Kidney (tissue), 14 donors: ENCODE data around the gene SLC29A1. TPM values are rescaled to one million over a fixed set of nuclear protein-coding genes. Genes with fewer than 3 reads are reported as not detected.

Experiments used
- DNase-seq, 5 donors: peaks; one replicate each; pipeline ENCODE4 v3.0.0-alpha.2; 2013 to 2020
- FAIRE-seq: peaks from 2 replicates; lab custom pipeline; 2012; peaks lifted over from hg19 to GRCh38; lab: Jason Lieb, UNC
- H3K27ac ChIP-seq, 2 donors: one replicate each; pipeline ENCODE4 v1.7.0; 2013; ENCODE audit warnings: low read depth in 2 of 2, low read length in 2 of 2, inconsistent platforms in 1 of 2
- H3K27me3 ChIP-seq: one replicate; pipeline ENCODE4 v1.7.1; 2013; ENCODE audit warnings: low read length, inconsistent platforms; ENCODE audit not compliant: control insufficient read depth, insufficient read depth
- H3K36me3 ChIP-seq, 3 donors: one replicate each; pipeline versions ENCODE4 v1.7.0 to v1.7.1; 2013; ENCODE audit warnings: low read length in 3 of 3, control low read depth in 1 of 3, inconsistent platforms in 1 of 3; ENCODE audit not compliant: insufficient read depth in 3 of 3, control insufficient read depth in 2 of 3
- H3K4me1 ChIP-seq, 3 donors: one replicate each; pipeline versions ENCODE4 v1.7.0 to v1.7.1; 2013; ENCODE audit warnings: low read length in 3 of 3, inconsistent platforms in 1 of 3, low read depth in 1 of 3; ENCODE audit not compliant: control insufficient read depth in 2 of 3, insufficient read depth in 2 of 3
- H3K4me3 ChIP-seq, 3 donors: one replicate each; pipeline versions ENCODE4 v1.7.0 to v1.8.1; 2013; ENCODE audit warnings: low read length in 3 of 3, control low read depth in 1 of 3, inconsistent platforms in 1 of 3
- H3K9ac ChIP-seq, 3 donors: one replicate each; pipeline versions ENCODE4 v1.7.0 to v1.7.1; 2013; ENCODE audit warnings: low read length in 3 of 3, control low read depth in 1 of 3, inconsistent platforms in 1 of 3
- H3K9me3 ChIP-seq, 3 donors: one replicate each; pipeline versions ENCODE4 v1.7.0 to v1.7.1; 2013; ENCODE audit warnings: low read length in 3 of 3, control low read depth in 1 of 3, inconsistent platforms in 1 of 3; ENCODE audit not compliant: control insufficient read depth in 2 of 3, insufficient read depth in 1 of 3
- intact Hi-C: fragments of 100-400 bp; cut with DNase I; formaldehyde crosslinking; loops from one replicate; pipeline ENCODE4 v1.11.1; 2022
- polyA plus RNA-seq: library from polyadenylated mRNA; stranded (reverse); fragments of 350-450 nt; fragmentation: Illumina TruSeq; extraction: RNeasy Lipid Tissue Mini Kit (QIAGEN cat#74804); gene quantifications from one replicate; pipeline ENCODE4 v1.2.3, GENCODE V29; 2014; ENCODE audit warnings: low read depth, low replicate concordance; ENCODE audit not compliant: insufficient read depth
- total RNA-seq: library from RNA; stranded (reverse); fragmentation: NEBNext Ultra II Directional; extraction: Animal tissue kit (Norgen Biotek cat#: 25700); gene quantifications from one replicate; pipeline ENCODE4 v1.2.1, GENCODE V29; 2021
- TF ChIP-seq, protein P1 (sequence below): IDR thresholded peaks from 3 replicates; pipeline ENCODE4 v1.5.1; 2012; ENCODE audit warnings: mild to moderate bottlenecking, moderate library complexity, borderline replicate concordance; ENCODE audit not compliant: insufficient read depth; ENCODE audit errors: extremely low read depth
- donor health status: control.
- donor health status: control.
- donor health status: control.
- donor health status: control.
- donor health status: control.
- donor health status: DM: yes; HTN: yes; CAD: no.
- donor health status: Normal renal cell carcinoma (clear cell type).

Gene SLC29A1
- total and polyA plus RNA-seq, 2 donors from 2014 or later = 50.1 to 74.6 TPM

DNA sequence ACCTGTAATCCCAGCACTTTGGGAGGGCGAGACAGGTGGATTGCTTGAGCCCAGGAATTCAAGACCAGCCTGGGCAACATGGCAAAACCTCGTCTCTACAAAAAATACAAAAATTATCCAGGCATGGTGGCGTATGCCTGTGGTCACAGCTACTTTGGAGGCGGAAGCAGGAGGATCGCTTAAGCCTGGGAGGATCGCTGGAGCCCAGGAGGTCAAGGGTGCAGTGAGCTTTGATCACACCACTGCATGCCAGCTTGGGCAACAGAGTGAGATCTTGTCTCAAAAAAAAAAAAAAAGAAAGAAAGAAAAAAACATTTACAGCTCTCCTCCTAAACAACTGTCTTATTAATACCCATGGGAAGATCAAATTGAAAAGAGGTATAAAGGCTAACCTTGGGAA lies 15.4 kb upstream of the SLC29A1 start:
- FAIRE-seq = no peak
- TF ChIP-seq, protein P1, sequence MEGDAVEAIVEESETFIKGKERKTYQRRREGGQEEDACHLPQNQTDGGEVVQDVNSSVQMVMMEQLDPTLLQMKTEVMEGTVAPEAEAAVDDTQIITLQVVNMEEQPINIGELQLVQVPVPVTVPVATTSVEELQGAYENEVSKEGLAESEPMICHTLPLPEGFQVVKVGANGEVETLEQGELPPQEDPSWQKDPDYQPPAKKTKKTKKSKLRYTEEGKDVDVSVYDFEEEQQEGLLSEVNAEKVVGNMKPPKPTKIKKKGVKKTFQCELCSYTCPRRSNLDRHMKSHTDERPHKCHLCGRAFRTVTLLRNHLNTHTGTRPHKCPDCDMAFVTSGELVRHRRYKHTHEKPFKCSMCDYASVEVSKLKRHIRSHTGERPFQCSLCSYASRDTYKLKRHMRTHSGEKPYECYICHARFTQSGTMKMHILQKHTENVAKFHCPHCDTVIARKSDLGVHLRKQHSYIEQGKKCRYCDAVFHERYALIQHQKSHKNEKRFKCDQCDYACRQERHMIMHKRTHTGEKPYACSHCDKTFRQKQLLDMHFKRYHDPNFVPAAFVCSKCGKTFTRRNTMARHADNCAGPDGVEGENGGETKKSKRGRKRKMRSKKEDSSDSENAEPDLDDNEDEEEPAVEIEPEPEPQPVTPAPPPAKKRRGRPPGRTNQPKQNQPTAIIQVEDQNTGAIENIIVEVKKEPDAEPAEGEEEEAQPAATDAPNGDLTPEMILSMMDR = no peak
- peak in 1 of 5 donors; percentile 3 for DNase-seq

DNA sequence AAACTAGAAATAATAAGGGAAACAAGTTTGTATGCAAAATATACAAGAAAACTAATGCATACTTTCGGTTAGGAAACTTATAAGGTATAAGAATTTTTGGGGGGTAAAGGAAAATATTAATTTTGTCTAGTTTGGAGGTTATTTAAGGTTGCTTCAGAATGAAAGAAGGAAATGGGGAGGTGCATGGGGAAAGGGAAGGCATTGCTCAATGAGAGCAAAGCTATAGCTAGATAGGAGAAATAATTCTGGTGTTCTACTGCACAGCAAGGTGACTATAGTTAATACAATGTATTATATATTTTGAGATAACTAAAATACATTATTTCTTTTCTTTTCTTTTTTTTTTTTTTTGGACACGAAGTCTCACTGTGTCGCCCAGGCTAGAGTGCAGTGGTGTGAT lies 12.1 kb upstream of the SLC29A1 start:
- Histone ChIP-seq H3K9ac (no peak overlapping the region), H3K9me3 (no peaks in the 10 kb centered on the region), H3K4me3 (no peak overlapping the region), H3K27ac (no peak overlapping the region), H3K36me3 (no peaks in the 10 kb centered on the region), H3K27me3 (no peaks in the 10 kb centered on the region), H3K4me1 (no peaks in the 10 kb centered on the region)
- intact Hi-C loops = no loop called here
- FAIRE-seq (no peak), DNase-seq (no peak)
- TF ChIP-seq, protein P1 = no peak

More for the DNA sequence above, 15.4 kb upstream of the SLC29A1 start:
- Histone ChIP-seq H3K4me3 (no peak overlapping the region), H3K9me3 (no peaks in the 10 kb centered on the region), H3K4me1 (peaks cover 0 to under 1% (median 0%) of the 10 kb centered on the region in 3 donors), H3K27me3 (no peaks in the 10 kb centered on the region), H3K27ac (no peak overlapping the region), H3K9ac (no peak overlapping the region), H3K36me3 (no peaks in the 10 kb centered on the region)
- intact Hi-C loops = no loop called here

DNA sequence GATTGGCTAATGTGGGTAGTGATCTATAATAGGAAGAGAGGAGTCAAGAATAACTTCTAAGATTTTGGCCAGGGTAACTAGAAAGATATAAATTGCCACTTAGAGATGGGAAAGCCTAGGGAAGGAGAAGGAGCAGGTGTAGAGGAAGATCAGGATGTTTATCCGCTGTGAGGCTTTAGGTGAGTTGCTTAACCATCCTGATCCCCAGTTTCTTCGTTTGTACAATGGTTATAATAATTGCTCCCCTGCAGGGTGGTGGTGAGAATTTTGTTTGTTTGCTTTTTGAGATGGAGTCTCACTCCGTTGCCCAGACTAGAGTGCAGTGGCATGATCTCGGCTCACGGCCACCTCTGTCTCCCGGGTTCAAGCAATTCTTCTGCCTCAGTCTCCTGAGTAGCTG lies 9.1 kb upstream of the SLC29A1 start:
- intact Hi-C loops = no loop called here
- H3K27me3 ChIP-seq = no peaks in the 10 kb centered on the region
- no peaks in the 10 kb centered on the region for H3K9me3 ChIP-seq
- H3K4me1 ChIP-seq = peaks cover 0 to 14% (median 4%) of the 10 kb centered on the region in 3 donors
- no peak overlapping the region for H3K27ac ChIP-seq
- no peak for DNase-seq
- H3K4me3 ChIP-seq = no peak overlapping the region
- FAIRE-seq = no peak
- H3K36me3 ChIP-seq = no peaks in the 10 kb centered on the region
- H3K9ac ChIP-seq = no peak overlapping the region
- TF ChIP-seq, protein P1 = no peak
